HAP-1 (cell line): Measurements from ENCODE around the gene NLGN4X.

Source experiments
- DNase-seq, 2 experiments: peaks; one replicate each; pipeline ENCODE4 v3.0.0-alpha.2; 2016 to 2020; ENCODE audit warnings: low spot score in 2 of 2
- H3K27me3 ChIP-seq: fragments of 250-450 bp; sonication (Bioruptor Pico); 2 replicates; pipeline ENCODE4 v1.5.1; 2020; ENCODE audit warnings: low read depth, mild to moderate bottlenecking, moderate library complexity
- H3K36me3 ChIP-seq: fragments of 250-450 bp; sonication (Bioruptor Pico); replicated peaks from 2 replicates; pipeline ENCODE4 v1.5.1; 2020; ENCODE audit warnings: mild to moderate bottlenecking
- H3K4me1 ChIP-seq: fragments of 250-450 bp; sonication (Bioruptor Pico); 2 replicates; pipeline ENCODE4 v1.5.1; 2020; ENCODE audit warnings: mild to moderate bottlenecking
- H3K4me3 ChIP-seq: fragments of 250-450 bp; sonication (Bioruptor Pico); 2 replicates; pipeline ENCODE4 v1.5.1; 2020; ENCODE audit warnings: mild to moderate bottlenecking, moderate library complexity
- H3K9me3 ChIP-seq: fragments of 250-450 bp; sonication (Bioruptor Pico); 2 replicates; pipeline ENCODE4 v1.5.1; 2020; ENCODE audit warnings: mild to moderate bottlenecking, moderate library complexity
- in situ Hi-C: fragments of 300-500 bp; cut with MboI; formaldehyde crosslinking; loops from 3 replicates; pipeline ENCODE4 v1.14.3; 2020; ENCODE audit warnings: low sequenced_read_pairs, inconsistent platforms, mixed read lengths

The NLGN4X gene

GRCh38 chrX:5852941-5853340 lies 375.7 kb downstream of the NLGN4X start:
- Histone ChIP-seq H3K4me1 (no peaks in the 10 kb centered on the region), H3K36me3 (no peaks in the 10 kb centered on the region), H3K27me3 (no peaks in the 10 kb centered on the region), H3K9me3 (no peaks in the 10 kb centered on the region), H3K4me3 (no peak overlapping the region)
- in situ Hi-C loops, result no loop called here
- no peak for DNase-seq

DNA sequence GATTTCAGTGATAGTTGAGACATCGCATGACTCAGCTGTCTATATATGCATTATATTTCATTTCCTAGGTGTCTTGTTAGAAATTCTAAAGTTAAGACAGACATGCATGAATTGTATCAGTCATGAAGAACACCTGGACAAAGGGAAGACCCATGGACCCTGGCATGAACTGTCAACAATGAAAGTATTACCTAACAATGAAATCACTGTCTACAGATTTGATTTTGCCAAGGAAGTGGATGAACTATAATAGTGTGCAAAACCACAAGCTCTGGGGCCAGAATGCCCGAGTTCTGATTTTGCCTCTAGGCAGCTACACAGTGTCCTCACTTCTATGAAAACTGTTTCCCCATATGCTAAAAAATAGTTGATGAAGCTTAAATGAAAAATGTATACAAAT lies 386.1 kb downstream of the NLGN4X start:
- in situ Hi-C loops, result no loop called here
- H3K27me3 ChIP-seq, result no peaks in the 10 kb centered on the region
- no peak overlapping the region for H3K4me3 ChIP-seq
- H3K9me3 ChIP-seq, result peaks cover 3% of the 10 kb centered on the region; the same call in 1 of the 2 replicates
- H3K36me3 ChIP-seq, result no peaks in the 10 kb centered on the region
- no peaks in the 10 kb centered on the region for H3K4me1 ChIP-seq
- DNase-seq, result no peak
